Activated CD8-positive, alpha-beta T cell treated with anti-CD3 and anti-CD28 coated beads, Interleukin-2, amount 10 ng/mL, durations not matched to agents 7 days and 5 days (primary cell): ENCODE results near the gene SLCO2A1. TPM values are rescaled to one million over a fixed set of nuclear protein-coding genes. Genes with fewer than 3 reads are reported as not detected.

Experiments used
- ATAC-seq: fragments of 150-1000 bp; cut with Tn5 transposase; one replicate; pipeline ENCODE4 v1.10.0; 2021; ENCODE audit warnings: moderate library complexity
- CTCF ChIA-PET: fragments of 350-600 bp; sonication (Branson Sonifier 250); formaldehyde crosslinking; loops from one replicate; lab custom pipeline; 2021; ENCODE audit warnings: antibody characterized with exemption; lab: Charles Lee
- POLR2A ChIA-PET: fragments of 350-600 bp; sonication (Branson Sonifier 250); formaldehyde crosslinking; loops from one replicate; lab custom pipeline; 2021; ENCODE audit warnings: antibody characterized with exemption; lab: Charles Lee
- DNase-seq: peaks from one replicate; pipeline ENCODE4 v3.0.0-alpha.2; 2020
- H3K27ac Mint-ChIP-seq: one replicate; pipeline ENCODE4 v1.8.0; 2021; ENCODE audit warnings: mild to moderate bottlenecking, mixed read lengths
- H3K27me3 Mint-ChIP-seq: one replicate; pipeline ENCODE4 v1.8.0; 2021; ENCODE audit warnings: low read depth, mixed read lengths
- H3K36me3 Mint-ChIP-seq: one replicate; pipeline ENCODE4 v1.8.0; 2021; ENCODE audit warnings: low read depth, mixed read lengths
- H3K4me1 Mint-ChIP-seq: one replicate; pipeline ENCODE4 v1.8.0; 2021; ENCODE audit warnings: low read depth, mixed read lengths
- H3K4me3 Mint-ChIP-seq: one replicate; pipeline ENCODE4 v1.8.0; 2021; ENCODE audit warnings: mild to moderate bottlenecking, mixed read lengths
- H3K9me3 Mint-ChIP-seq: one replicate; pipeline ENCODE4 v1.8.0; 2022; ENCODE audit warnings: mixed read lengths; ENCODE audit not compliant: insufficient read depth
- total RNA-seq, 2 experiments: library from RNA; stranded (reverse); gene quantifications; one replicate each; pipeline ENCODE4 v1.2.3, GENCODE V29; 2021

SLCO2A1 gene
- total RNA-seq, 2 experiments from 2014 or later: not detected

DNA sequence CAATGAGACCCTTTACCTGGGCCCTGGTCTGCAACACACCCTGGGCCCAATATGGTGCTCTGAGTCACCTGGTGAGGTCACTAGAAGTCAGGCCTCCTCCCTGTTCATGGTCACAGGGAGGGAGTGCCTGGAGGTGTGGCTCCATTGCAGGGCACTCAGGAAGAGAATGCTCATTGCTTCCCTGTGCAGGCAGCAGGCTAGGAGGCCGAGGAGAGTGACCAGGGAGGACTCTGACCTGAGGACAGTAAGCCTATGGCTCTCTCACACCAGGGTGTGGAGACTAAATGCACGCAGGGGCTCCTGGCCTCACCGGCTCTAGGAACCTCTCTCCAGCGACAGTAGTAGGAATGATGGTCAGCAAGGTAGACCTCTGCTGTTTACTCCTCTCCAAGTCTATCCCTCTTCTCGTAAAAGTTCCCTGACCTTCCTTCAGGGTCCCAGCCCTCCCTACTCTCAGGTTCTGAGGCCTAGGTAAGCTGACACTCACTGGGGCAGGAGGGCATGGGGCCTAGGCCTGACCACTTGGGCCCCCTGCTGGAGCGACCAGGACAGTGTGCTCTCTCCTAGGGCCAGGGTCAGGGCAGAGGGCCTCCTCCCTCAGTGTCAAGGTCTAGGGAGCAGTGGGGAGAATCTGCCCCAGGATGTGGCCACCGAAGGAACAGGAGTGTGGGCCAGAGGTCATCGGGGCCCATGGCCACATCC, 9.6 kb upstream of the SLCO2A1 start:
- no peaks in the 10 kb centered on the region for H3K4me1 Mint-ChIP-seq
- no peaks in the 10 kb centered on the region for H3K9me3 Mint-ChIP-seq
- DNase-seq (no peak), ATAC-seq (no peak)
- no peak overlapping the region for H3K27ac Mint-ChIP-seq
- POLR2A ChIA-PET: no interaction called here
- no peaks in the 10 kb centered on the region for H3K36me3 Mint-ChIP-seq
- CTCF ChIA-PET: no interaction called here
- no peaks in the 10 kb centered on the region for H3K27me3 Mint-ChIP-seq
- no peak overlapping the region for H3K4me3 Mint-ChIP-seq

DNA sequence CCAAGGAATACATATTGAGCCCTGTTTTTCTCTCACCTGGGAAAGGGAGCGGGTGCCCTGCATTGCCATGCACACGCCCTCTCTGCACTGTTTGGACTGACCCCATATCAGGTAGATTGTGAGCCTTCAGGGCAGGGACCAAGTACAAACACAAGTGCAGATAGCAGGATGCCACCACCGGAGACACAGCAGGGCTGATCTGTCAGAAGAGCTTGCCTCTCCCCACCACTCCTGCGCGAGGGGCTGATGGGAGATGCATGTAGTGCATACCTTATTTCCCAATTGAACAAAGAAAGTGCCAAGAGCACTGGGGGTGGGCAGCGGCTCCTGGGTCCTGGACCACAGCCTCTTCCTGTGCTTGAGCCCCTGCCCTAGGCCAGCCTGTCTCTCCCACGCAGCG, 9.0 kb upstream of the SLCO2A1 start:
- ChIA-PET CTCF (no interaction called here), POLR2A (no interaction called here)
- no peaks in the 10 kb centered on the region for H3K36me3 Mint-ChIP-seq
- DNase-seq (no peak), ATAC-seq (no peak)
- no peaks in the 10 kb centered on the region for H3K9me3 Mint-ChIP-seq
- H3K4me3 Mint-ChIP-seq: no peak overlapping the region
- no peak overlapping the region for H3K27ac Mint-ChIP-seq
- H3K27me3 Mint-ChIP-seq: no peaks in the 10 kb centered on the region
- H3K4me1 Mint-ChIP-seq: no peaks in the 10 kb centered on the region

DNA sequence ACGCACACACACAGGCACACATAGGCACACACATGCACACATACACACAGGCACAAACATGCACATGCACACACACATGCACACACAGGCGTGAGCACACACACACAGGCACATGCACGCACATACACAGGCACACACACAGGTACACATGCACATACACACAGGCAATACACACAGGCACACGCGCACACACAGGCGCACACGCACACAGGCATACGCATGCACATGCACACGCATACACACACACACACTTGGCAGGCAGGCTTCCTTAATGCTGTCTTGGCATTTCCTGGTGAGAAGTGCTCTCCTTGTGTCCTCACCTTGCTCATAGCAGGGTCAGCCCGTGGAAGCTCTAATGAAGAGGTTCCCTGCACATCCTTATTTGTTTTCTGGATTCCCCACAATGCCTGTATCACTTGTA, 8.4 kb upstream of the SLCO2A1 start:
- peaks cover 2% of the 10 kb centered on the region for H3K27me3 Mint-ChIP-seq
- H3K4me1 Mint-ChIP-seq: no peaks in the 10 kb centered on the region
- ATAC-seq (no peak), DNase-seq (no peak)
- CTCF ChIA-PET: no interaction called here
- H3K27ac Mint-ChIP-seq: no peak overlapping the region
- no peaks in the 10 kb centered on the region for H3K36me3 Mint-ChIP-seq
- H3K4me3 Mint-ChIP-seq: no peak overlapping the region
- H3K9me3 Mint-ChIP-seq: no peaks in the 10 kb centered on the region
- POLR2A ChIA-PET: no interaction called here

DNA sequence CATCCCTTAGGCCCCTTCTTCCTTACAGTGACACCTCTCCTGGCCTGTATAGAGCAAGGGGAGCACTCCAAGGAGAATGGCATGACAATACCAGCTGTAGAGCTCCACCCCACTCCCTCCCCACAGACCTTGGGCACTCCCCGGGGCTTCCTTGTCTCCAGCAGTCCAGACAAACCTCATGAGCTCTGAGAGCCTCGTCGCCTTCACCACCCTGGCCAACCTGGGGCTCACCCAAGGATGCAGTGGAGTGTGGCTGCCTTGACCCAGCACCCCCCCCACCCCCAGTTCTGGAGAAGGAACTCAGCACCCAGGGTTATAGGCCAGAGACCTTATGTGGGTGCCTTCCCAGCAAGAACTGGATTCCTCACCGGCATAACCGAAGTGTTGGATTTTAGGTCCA, 7.4 kb upstream of the SLCO2A1 start:
- H3K36me3 Mint-ChIP-seq: no peaks in the 10 kb centered on the region
- ChIA-PET CTCF (no interaction called here), POLR2A (no interaction called here)
- H3K4me3 Mint-ChIP-seq: no peak overlapping the region
- H3K4me1 Mint-ChIP-seq: no peaks in the 10 kb centered on the region
- peaks cover 6% of the 10 kb centered on the region for H3K27me3 Mint-ChIP-seq
- DNase-seq (no peak), ATAC-seq (no peak)
- H3K27ac Mint-ChIP-seq: no peak overlapping the region
- no peaks in the 10 kb centered on the region for H3K9me3 Mint-ChIP-seq

DNA sequence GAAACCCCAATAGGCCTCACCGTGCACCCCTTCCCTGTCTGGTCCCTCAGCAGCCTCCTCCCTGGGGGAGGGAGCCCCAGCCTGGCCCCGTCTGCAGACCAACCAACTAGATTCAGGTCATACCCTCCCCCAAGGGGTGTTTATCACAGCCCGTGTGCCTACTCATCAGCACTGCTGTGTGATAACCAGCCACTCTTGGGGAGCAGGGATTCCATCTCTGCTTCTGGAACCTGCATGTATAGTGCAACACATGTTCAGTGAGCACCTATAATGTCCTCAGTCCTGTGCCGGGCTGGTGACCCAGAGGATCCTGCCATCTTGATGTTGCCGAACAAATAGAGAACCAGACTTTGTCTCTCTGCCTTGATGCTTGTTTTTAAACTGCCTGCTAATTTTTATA, 6.6 kb upstream of the SLCO2A1 start:
- H3K27me3 Mint-ChIP-seq: peaks cover 11% of the 10 kb centered on the region
- no peak for ATAC-seq
- no peak for DNase-seq
- no peak overlapping the region for H3K27ac Mint-ChIP-seq
- ChIA-PET POLR2A (no interaction called here), CTCF (no interaction called here)
- H3K4me1 Mint-ChIP-seq: no peaks in the 10 kb centered on the region
- H3K4me3 Mint-ChIP-seq: no peak overlapping the region
- H3K9me3 Mint-ChIP-seq: no peaks in the 10 kb centered on the region
- no peaks in the 10 kb centered on the region for H3K36me3 Mint-ChIP-seq

DNA sequence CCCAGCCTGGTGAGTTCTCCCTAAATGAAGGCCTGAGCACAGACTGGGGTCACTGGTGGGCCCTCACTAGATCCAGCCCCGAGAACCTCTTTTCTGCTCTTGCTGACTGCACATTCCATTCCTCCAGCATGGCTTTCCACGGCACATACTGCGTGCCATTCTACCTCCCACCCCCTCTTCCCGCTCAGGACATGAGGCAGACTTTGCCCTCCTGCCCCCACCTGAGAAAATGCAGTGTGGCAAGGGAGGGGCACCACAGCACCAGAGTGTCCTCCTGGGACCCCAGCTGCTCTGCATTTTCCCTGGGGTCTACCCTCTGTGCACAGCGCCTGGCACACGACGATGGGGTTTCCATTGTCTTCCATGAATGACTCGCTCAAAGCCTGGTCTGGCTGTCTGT, 6.1 kb upstream of the SLCO2A1 start:
- H3K9me3 Mint-ChIP-seq: no peaks in the 10 kb centered on the region
- ATAC-seq (no peak), DNase-seq (no peak)
- no peak overlapping the region for H3K4me3 Mint-ChIP-seq
- H3K27me3 Mint-ChIP-seq: peaks cover 15% of the 10 kb centered on the region
- ChIA-PET CTCF (no interaction called here), POLR2A (no interaction called here)
- H3K36me3 Mint-ChIP-seq: no peaks in the 10 kb centered on the region
- no peak overlapping the region for H3K27ac Mint-ChIP-seq
- no peaks in the 10 kb centered on the region for H3K4me1 Mint-ChIP-seq

DNA sequence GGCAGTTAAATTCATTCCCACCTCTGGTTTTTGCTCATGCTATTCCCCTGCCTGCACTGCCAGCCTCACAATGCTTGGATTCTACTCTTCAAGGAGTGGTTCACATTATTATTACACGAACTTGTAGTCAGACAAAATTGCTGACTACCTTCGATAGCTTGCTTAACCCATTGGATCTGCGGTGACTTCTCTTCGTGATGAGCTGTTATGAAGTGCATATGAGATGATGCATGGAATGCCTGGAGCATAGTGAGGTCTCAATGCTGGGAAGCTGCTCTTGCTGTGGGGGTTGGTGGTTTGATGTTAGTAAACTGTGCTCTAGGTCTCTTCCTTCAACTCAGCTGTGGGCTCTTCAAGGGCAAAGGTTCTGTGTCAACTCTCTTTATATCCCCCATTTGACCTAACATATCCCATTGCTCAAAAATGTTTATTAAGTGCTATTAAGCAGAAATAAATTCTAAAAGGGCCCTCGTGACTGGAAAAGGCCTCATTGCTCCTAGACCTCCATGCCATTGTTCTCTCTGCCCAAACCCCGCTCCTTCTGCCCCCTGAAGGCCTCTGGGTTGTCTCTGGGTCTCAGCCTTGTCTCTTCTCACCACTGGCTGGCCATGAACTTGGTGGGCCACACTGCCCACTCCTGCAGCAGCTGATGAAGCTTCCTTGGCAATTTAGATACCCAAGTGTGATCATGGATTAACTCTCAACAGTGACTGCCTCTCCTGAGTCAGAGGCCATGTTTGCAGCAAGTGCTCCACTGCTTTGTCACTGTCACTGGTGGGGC, 4.5 kb upstream of the SLCO2A1 start:
- H3K9me3 Mint-ChIP-seq: no peaks in the 10 kb centered on the region
- H3K36me3 Mint-ChIP-seq: no peaks in the 10 kb centered on the region
- ChIA-PET POLR2A (no interaction called here), CTCF (no interaction called here)
- ATAC-seq (no peak), DNase-seq (no peak)
- no peak overlapping the region for H3K27ac Mint-ChIP-seq
- peaks cover 27% of the 10 kb centered on the region for H3K27me3 Mint-ChIP-seq
- peaks cover 6% of the 10 kb centered on the region for H3K4me1 Mint-ChIP-seq
- no peak overlapping the region for H3K4me3 Mint-ChIP-seq

DNA sequence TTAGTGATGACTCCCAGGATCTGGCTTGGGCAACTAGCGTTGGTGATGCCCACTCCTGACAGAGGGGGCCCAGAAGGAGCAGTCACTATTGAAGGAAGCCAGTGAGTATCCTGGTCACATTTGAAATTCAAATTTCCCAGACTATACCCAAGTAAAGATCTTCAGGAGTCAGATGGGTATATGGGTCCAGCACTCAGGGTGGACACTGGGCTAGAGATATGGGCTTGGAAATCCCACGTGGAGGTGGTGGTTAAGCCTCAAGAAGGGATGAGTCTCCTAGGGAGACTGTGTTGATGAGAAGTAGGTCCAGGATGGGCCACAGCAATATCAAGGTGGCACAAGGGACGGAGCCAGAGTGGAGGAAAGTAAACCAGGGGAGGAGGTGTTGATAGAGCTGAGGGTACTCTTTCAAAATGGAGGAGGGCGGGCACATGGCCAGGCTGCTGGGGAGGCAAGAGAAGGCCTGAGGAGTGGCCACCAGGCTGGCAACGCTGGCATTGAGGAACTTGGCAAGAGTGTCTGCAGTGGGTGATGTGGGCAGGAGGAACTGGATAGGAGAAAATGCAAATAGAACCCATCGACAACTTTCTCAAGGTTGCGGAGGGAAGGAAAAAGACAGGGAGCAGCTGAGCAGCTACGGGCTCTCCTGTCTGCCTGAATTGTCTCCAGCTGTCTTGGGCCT, 3.7 kb upstream of the SLCO2A1 start:
- H3K4me3 Mint-ChIP-seq: no peak overlapping the region
- no peaks in the 10 kb centered on the region for H3K9me3 Mint-ChIP-seq
- DNase-seq (no peak), ATAC-seq (no peak)
- ChIA-PET POLR2A (no interaction called here), CTCF (no interaction called here)
- H3K36me3 Mint-ChIP-seq: no peaks in the 10 kb centered on the region
- peaks cover 33% of the 10 kb centered on the region for H3K27me3 Mint-ChIP-seq
- no peak overlapping the region for H3K27ac Mint-ChIP-seq
- H3K4me1 Mint-ChIP-seq: peaks cover 6% of the 10 kb centered on the region

DNA sequence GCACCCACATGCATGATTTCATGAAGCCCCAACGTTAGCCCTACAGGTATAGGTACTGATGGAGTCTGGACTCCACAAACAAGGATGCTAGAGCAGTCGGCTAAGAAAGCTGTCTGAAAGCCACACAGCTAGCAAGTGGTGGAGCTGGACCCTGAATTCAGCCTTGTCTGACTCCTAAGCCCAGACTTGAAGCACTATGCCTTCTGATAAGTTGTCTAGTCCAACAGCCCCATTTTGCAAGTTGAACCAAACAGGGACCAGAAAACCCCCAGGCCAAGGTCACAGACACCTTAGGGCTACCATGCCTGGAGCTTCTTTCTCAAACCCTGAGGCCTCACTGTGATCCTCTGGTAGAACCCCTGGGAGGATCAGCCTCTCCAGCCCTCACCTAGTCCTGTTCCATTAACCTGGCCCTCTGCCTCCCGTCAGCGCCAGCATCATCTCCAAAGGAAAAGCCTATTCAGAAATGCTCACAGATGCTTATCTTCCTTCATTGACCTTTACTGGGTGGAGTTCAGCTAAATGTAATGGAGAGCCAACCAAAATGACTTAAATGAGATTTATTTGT, 1.7 kb upstream of the SLCO2A1 start:
- ChIA-PET CTCF (no interaction called here), POLR2A (no interaction called here)
- ATAC-seq: no peak
- no peak for DNase-seq
- Mint-ChIP-seq H3K9me3 (no peaks in the 10 kb centered on the region), H3K36me3 (no peaks in the 10 kb centered on the region), H3K27ac (no peak overlapping the region), H3K4me1 (peaks cover 6% of the 10 kb centered on the region), H3K4me3 (no peak overlapping the region), H3K27me3 (peaks cover 44% of the 10 kb centered on the region)

DNA sequence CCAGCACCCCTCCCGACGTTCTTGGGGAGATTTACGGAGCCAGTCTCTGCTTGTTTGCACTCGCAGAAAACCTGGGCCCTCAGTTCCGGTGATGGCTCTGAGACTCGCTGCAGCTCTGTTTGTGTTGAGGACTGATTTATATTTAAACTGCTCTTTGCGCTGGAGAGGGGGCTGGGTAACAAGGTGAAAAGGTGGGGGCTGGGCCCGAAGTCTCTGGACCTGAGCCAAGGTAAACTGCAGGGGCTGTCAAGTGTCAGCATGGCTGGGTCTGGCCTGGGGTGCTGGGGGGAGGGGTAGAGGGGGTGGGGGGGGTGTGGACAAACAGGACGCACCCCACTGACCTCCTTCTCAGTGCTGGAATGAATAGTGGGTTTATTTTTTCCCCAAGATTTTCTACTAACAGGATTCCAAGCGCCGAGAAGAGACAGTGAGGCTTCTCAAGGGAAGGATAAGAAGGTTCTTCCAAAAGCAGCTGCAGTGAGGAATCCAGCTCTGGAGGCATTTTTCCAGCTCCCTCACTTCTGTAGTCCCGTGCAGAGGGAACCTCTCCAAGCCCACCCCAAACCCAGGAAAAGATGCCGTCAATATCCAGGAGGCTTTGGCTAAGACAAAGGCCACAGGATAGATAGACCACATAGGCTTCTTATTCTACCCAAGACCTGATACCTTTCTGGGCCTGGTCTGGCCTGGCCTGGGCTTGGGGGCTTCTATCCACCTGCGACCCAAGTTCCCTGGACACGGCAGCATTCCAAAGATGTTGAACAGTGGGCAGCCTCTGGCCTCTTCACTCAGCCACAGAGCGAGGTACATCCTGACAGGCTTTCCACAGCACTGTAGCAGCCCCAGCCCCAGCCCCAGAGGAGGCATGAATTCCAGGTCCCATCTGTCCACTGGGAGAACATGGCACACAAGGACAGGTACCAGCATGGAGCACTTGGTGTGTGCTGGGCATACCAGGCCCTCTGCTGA, 938 bp upstream of the SLCO2A1 start:
- ChIA-PET POLR2A (no interaction called here), CTCF (no interaction called here)
- Mint-ChIP-seq H3K4me1 (peaks cover 6% of the 10 kb centered on the region), H3K4me3 (peak overlapping the region; percentile 42), H3K36me3 (no peaks in the 10 kb centered on the region), H3K27me3 (peaks cover 47% of the 10 kb centered on the region), H3K9me3 (no peaks in the 10 kb centered on the region), H3K27ac (no peak overlapping the region)
- DNase-seq (no peak), ATAC-seq (no peak)

DNA sequence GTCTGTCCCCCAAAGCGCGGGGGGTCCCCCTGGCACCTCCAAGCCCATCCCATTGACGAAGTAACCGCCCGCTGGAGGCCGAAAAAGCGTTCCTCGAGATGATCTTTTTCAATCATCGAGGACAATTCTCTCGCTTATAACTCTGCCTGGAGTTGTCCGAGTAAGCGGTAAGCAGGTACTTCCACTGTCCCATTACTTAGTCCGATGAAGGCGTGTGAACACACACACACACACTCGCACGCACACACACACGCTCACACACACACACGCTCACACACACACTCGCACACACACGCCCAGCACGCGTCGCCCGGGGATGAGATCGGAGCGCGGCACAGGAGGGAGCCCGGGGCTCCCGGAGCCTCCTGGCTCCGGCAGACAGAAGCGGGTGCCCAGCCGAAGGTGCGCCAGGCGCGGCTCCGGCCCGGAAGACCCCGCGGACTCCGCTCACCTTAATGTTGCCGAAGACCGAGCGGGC, 430 bp downstream of the SLCO2A1 start:
- DNase-seq: no peak
- Mint-ChIP-seq H3K27ac (no peak overlapping the region), H3K4me1 (peaks cover 6% of the 10 kb centered on the region), H3K36me3 (no peaks in the 10 kb centered on the region), H3K9me3 (no peaks in the 10 kb centered on the region), H3K4me3 (peak overlapping the region; percentile 51), H3K27me3 (peaks cover 47% of the 10 kb centered on the region)
- peak; percentile 75 for ATAC-seq
- ChIA-PET POLR2A (no interaction called here), CTCF (no interaction called here)
